H9 (cell line): Measurements from ENCODE around the gene MTERF4. TPM values are rescaled to one million over a fixed set of nuclear protein-coding genes. Genes with fewer than 3 reads are reported as not detected.

Source experiments
- DNase-seq: peaks from one replicate; pipeline ENCODE4 v3.0.0-alpha.2; 2017
- H2AFZ ChIP-seq: one replicate; pipeline ENCODE4 v1.6.1; 2013; ENCODE audit warnings: mild to moderate bottlenecking, low read length, control low read depth, moderate library complexity
- H2AK5ac ChIP-seq: 2 replicates; pipeline ENCODE4 v1.6.1; 2013; ENCODE audit warnings: low read length, control low read depth, mixed read lengths; ENCODE audit not compliant: insufficient read length
- H2BK120ac ChIP-seq: one replicate; pipeline ENCODE4 v1.6.1; 2013; ENCODE audit warnings: low read depth, mild to moderate bottlenecking, low read length, control low read depth, inconsistent platforms; ENCODE audit not compliant: poor library complexity, severe bottlenecking
- H2BK12ac ChIP-seq: 2 replicates; pipeline ENCODE4 v1.6.1; 2013; ENCODE audit warnings: low read length, control low read depth, mixed read lengths, low read depth; ENCODE audit not compliant: insufficient read length
- H2BK15ac ChIP-seq: 2 replicates; pipeline ENCODE4 v1.6.1; 2013; ENCODE audit warnings: low read depth, low read length, control low read depth
- H2BK20ac ChIP-seq: one replicate; pipeline ENCODE4 v1.6.1; 2013; ENCODE audit warnings: low read depth, mild to moderate bottlenecking, low read length, control low read depth, inconsistent platforms; ENCODE audit not compliant: poor library complexity, severe bottlenecking
- H2BK5ac ChIP-seq: 2 replicates; pipeline ENCODE4 v1.6.1; 2013; ENCODE audit warnings: low read length, control low read depth, mixed read lengths; ENCODE audit not compliant: insufficient read length
- H3K14ac ChIP-seq: 2 replicates; pipeline ENCODE4 v1.6.1; 2013; ENCODE audit warnings: low read length, control low read depth; ENCODE audit not compliant: insufficient read depth
- H3K18ac ChIP-seq: 2 replicates; pipeline ENCODE4 v1.6.1; 2013; ENCODE audit warnings: low read depth, mild to moderate bottlenecking, mixed read lengths, low read length, control low read depth; ENCODE audit not compliant: insufficient read length
- H3K23ac ChIP-seq: 2 replicates; pipeline ENCODE4 v1.6.1; 2013; ENCODE audit warnings: low read length, control low read depth, mixed read lengths, low read depth; ENCODE audit not compliant: insufficient read length
- H3K23me2 ChIP-seq: 2 replicates; pipeline ENCODE4 v1.6.1; 2013; ENCODE audit warnings: low read depth, mild to moderate bottlenecking, mixed read lengths, low read length, control low read depth; ENCODE audit not compliant: insufficient read length, poor library complexity, severe bottlenecking
- H3K27ac ChIP-seq: 2 replicates; pipeline ENCODE4 v1.5.1; 2013; ENCODE audit warnings: low read length, control low read depth, mixed read lengths, low read depth; ENCODE audit not compliant: insufficient read length
- H3K27me3 ChIP-seq: 2 replicates; pipeline ENCODE4 v1.6.1; 2013; ENCODE audit warnings: low read length, control low read depth, inconsistent platforms; ENCODE audit not compliant: insufficient read depth
- H3K4ac ChIP-seq: 2 replicates; pipeline ENCODE4 v1.6.1; 2013; ENCODE audit warnings: low read depth, mild to moderate bottlenecking, control low read depth, inconsistent platforms, low read length, moderate library complexity
- H3K4me1 ChIP-seq: 2 replicates; pipeline ENCODE4 v1.6.1; 2013; ENCODE audit warnings: low read length, control low read depth, inconsistent platforms; ENCODE audit not compliant: insufficient read depth
- H3K4me2 ChIP-seq: 2 replicates; pipeline ENCODE4 v1.6.1; 2013; ENCODE audit warnings: low read length, control low read depth, mixed read lengths; ENCODE audit not compliant: insufficient read length, insufficient read depth
- H3K56ac ChIP-seq: 2 replicates; pipeline ENCODE4 v1.6.1; 2013; ENCODE audit warnings: low read depth, mild to moderate bottlenecking, mixed read lengths, low read length, control low read depth; ENCODE audit not compliant: insufficient read length
- H3K79me1 ChIP-seq: 2 replicates; pipeline ENCODE4 v1.6.1; 2013; ENCODE audit warnings: low read depth, mild to moderate bottlenecking, moderate library complexity, low read length, control low read depth, inconsistent platforms; ENCODE audit not compliant: insufficient read depth, poor library complexity, severe bottlenecking
- H3K79me2 ChIP-seq: 2 replicates; pipeline ENCODE4 v1.6.1; 2013; ENCODE audit warnings: low read length, control low read depth, inconsistent platforms; ENCODE audit not compliant: insufficient read depth
- H3K9ac ChIP-seq: 2 replicates; pipeline ENCODE4 v1.6.1; 2013; ENCODE audit warnings: low read length, control low read depth, mixed read lengths; ENCODE audit not compliant: insufficient read length; ENCODE audit errors: extremely low read depth
- H3K9me3 ChIP-seq: one replicate; pipeline ENCODE4 v1.6.1; 2013; ENCODE audit warnings: low read depth, low read length, inconsistent platforms; ENCODE audit not compliant: control insufficient read depth
- H3T11ph ChIP-seq: one replicate; pipeline ENCODE4 v1.6.1; 2013; ENCODE audit warnings: mild to moderate bottlenecking, low read length, control low read depth, inconsistent platforms
- H4K20me1 ChIP-seq: one replicate; pipeline ENCODE4 v1.6.1; 2013; ENCODE audit not compliant: control insufficient read depth, insufficient read length, insufficient read depth
- H4K5ac ChIP-seq: 2 replicates; pipeline ENCODE4 v1.6.1; 2013; ENCODE audit warnings: low read depth, mild to moderate bottlenecking, mixed read lengths, low read length, control low read depth; ENCODE audit not compliant: insufficient read length
- H4K8ac ChIP-seq: replicated peaks from 2 replicates; pipeline ENCODE4 v1.6.1; 2013; ENCODE audit warnings: low read length, control low read depth, mixed read lengths, low read depth; ENCODE audit not compliant: insufficient read length
- H4K91ac ChIP-seq: 2 replicates; pipeline ENCODE4 v1.6.1; 2013; ENCODE audit warnings: low read depth, mild to moderate bottlenecking, moderate library complexity, mixed read lengths, low read length, control low read depth; ENCODE audit not compliant: insufficient read length
- H3K27ac Mint-ChIP-seq, 3 experiments: 2 replicates in 2 of 3; 3 replicates in 1 of 3; pipeline ENCODE4 v1.8.0; 2020 to 2021; ENCODE audit warnings: mixed read lengths in 3 of 3, mild to moderate bottlenecking in 1 of 3, moderate library complexity in 1 of 3
- H3K27me3 Mint-ChIP-seq: 2 replicates; pipeline ENCODE4 v1.8.0; 2021; ENCODE audit warnings: low read depth, mild to moderate bottlenecking, moderate library complexity, mixed read lengths
- H3K36me3 Mint-ChIP-seq, 3 experiments: 2 replicates in 2 of 3; 3 replicates in 1 of 3; pipeline ENCODE4 v1.8.0; 2020 to 2021; ENCODE audit warnings: low read depth in 3 of 3, mixed read lengths in 3 of 3; ENCODE audit not compliant: insufficient read depth in 1 of 3
- H3K4me1 Mint-ChIP-seq, 2 experiments: 2 replicates each; pipeline ENCODE4 v1.8.0; 2020; ENCODE audit warnings: mixed read lengths in 2 of 2
- H3K4me3 Mint-ChIP-seq, 2 experiments: 2 replicates in 1 of 2; 3 replicates in 1 of 2; pipeline ENCODE4 v1.8.0; 2020 to 2021; ENCODE audit warnings: mild to moderate bottlenecking in 2 of 2, mixed read lengths in 2 of 2, moderate library complexity in 1 of 2
- H3K9me3 Mint-ChIP-seq, 2 experiments: 2 replicates in 1 of 2; 3 replicates in 1 of 2; pipeline ENCODE4 v1.8.0; 2020; ENCODE audit warnings: mild to moderate bottlenecking in 2 of 2, mixed read lengths in 2 of 2, moderate library complexity in 1 of 2
- WGBS: extraction: QIAGEN DNeasy Blood & Tissue Kit; methylation state at CpG from one replicate; pipeline ENCODE4 v1.1.7; 2013; ENCODE audit warnings: missing lambda C conversion rate, low lambda C conversion rate, mixed read lengths; ENCODE audit not compliant: insufficient read length; ENCODE audit errors: extremely low coverage; 5-methylcytosine and 5-hydroxymethylcytosine counted together
- total RNA-seq: library from RNA; stranded (reverse); gene quantifications from 2 replicates; pipeline ENCODE4 v1.2.1, GENCODE V29; 2021
- TF ChIP-seq, protein P1 (sequence below): fragments of 200-600 bp; sonication (generic); conservative IDR thresholded peaks from 3 replicates; pipeline ENCODE4 v1.8.0; 2021; ENCODE audit warnings: antibody characterized with exemption, mild to moderate bottlenecking

MTERF4 gene
- total RNA-seq, 1 experiment from 2014 or later, result 35.0 TPM

DNA sequence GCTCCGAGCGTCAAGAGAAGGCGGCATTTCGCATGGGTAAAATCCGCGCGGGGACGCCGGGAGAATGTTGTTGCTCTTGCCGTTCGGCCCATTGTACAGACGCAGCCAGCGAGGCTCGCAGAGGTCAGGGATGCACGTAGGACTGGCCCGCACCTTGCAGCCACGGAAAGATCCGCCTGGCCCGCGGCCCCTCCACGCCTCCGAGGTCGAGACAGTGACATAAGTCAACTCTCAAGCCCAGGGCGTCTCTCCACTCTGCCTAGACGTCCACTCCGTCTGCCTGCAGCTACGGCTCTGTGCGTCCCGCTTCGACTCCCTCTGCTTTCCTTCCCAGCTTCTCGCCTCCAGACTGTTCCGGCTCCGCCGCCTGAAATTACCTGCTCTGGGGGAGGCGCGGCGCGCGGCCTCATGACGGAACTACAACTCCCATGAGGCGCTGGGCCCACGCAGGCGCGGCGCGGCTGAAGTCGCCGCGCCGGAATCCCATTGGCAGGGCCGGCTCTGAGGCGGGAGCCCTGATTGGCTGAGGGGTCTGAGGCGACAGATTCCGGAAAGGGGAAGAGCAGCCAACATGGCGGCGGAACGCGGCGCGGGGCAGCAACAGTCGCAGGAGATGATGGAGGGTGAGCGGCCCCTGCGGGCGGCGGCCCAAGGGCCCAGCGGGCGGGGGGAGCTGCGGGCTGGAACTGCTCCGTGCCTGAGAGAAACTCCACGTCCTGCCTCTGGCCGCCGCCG is 48.0 kb upstream of the MTERF4 start, which contains the start of gene PPP1R7:
PPP1R7 (plus strand) TSS at position 543 of the 735 bp plus-strand sequence; CDS start at position 572, 29 bp downstream.
- Histone ChIP-seq H3K79me2 (no peaks in the 10 kb centered on the region), H4K5ac (no peak within 1 kb of the TSS), H3K23ac (no peak within 1 kb of the TSS), H2AK5ac (no peak within 1 kb of the TSS), H3K9ac (peak within 1 kb of the TSS; percentile 40), H3K23me2 (peaks cover 10% of the 10 kb centered on the region), H2BK20ac (no peak within 1 kb of the TSS), H2BK120ac (no peak within 1 kb of the TSS), H2BK12ac (no peak within 1 kb of the TSS), H3K56ac (no peak within 1 kb of the TSS), H3K9me3 (no peaks in the 10 kb centered on the region), H3K14ac (no peak within 1 kb of the TSS), H3K79me1 (no peaks in the 10 kb centered on the region), H2AFZ (no peak within 1 kb of the TSS), H4K20me1 (no peaks in the 10 kb centered on the region), H3T11ph (no peak within 1 kb of the TSS), H3K4me2 (peak within 1 kb of the TSS; percentile 74), H3K18ac (no peak within 1 kb of the TSS), H3K27ac (no peak within 1 kb of the TSS), H4K8ac (no peak within 1 kb of the TSS), H4K91ac (no peak within 1 kb of the TSS), H2BK5ac (no peak within 1 kb of the TSS), H3K27me3 (no peaks in the 10 kb centered on the region), H2BK15ac (no peak within 1 kb of the TSS), H3K4ac (no peak within 1 kb of the TSS), H3K4me1 (peaks cover 12% of the 10 kb centered on the region; the same call in 1 of the 2 replicates)
- DNase-seq, result peak; percentile 97
- no peaks in the 10 kb centered on the region; a peak in 1 of 5 replicates for H3K9me3 Mint-ChIP-seq
- TF ChIP-seq, protein P1, sequence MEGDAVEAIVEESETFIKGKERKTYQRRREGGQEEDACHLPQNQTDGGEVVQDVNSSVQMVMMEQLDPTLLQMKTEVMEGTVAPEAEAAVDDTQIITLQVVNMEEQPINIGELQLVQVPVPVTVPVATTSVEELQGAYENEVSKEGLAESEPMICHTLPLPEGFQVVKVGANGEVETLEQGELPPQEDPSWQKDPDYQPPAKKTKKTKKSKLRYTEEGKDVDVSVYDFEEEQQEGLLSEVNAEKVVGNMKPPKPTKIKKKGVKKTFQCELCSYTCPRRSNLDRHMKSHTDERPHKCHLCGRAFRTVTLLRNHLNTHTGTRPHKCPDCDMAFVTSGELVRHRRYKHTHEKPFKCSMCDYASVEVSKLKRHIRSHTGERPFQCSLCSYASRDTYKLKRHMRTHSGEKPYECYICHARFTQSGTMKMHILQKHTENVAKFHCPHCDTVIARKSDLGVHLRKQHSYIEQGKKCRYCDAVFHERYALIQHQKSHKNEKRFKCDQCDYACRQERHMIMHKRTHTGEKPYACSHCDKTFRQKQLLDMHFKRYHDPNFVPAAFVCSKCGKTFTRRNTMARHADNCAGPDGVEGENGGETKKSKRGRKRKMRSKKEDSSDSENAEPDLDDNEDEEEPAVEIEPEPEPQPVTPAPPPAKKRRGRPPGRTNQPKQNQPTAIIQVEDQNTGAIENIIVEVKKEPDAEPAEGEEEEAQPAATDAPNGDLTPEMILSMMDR, result 0 out of 3 replicates have a peak, but pooled peaks have one; percentile 12
- peaks cover 0 to 13% (median 8%) of the 10 kb centered on the region in 3 experiments; a peak in 5 of 7 replicates for H3K36me3 Mint-ChIP-seq
- peak within 1 kb of the TSS; percentile 87 to 95 for H3K4me3 Mint-ChIP-seq
- peak within 1 kb of the TSS; percentile 77 to 95 (median 93) for H3K27ac Mint-ChIP-seq
- WGBS, result no CpG with 5 or more reads among the region's 73 CpGs
- H3K4me1 Mint-ChIP-seq, result peaks cover 28 to 30% of the 10 kb centered on the region in 2 experiments
- H3K27me3 Mint-ChIP-seq, result peaks cover 3% of the 10 kb centered on the region
